SK-N-SH treated with all-trans-retinoic acid at 6 μM for 48 hours (cell line): ENCODE measurements around the gene NBAS.

Experiments used
- ARNTL ChIP-seq: fragments of 450-650 bp; formaldehyde crosslinking; IDR thresholded peaks from 2 replicates; pipeline ENCODE4 v1.5.0; 2020; ENCODE audit warnings: low read depth, mild to moderate bottlenecking, moderate library complexity, borderline replicate concordance
- CREB5 ChIP-seq: fragments of 250-450 bp; sonication (Bioruptor Pico); IDR thresholded peaks from 2 replicates; pipeline ENCODE4 v1.5.1; 2020; ENCODE audit warnings: low read depth, mild to moderate bottlenecking, moderate library complexity
- CSDC2 ChIP-seq: fragments of 250-450 bp; sonication (Bioruptor Pico); IDR thresholded peaks from 2 replicates; pipeline ENCODE4 v1.5.0; 2020; ENCODE audit warnings: mild to moderate bottlenecking, moderate library complexity
- ESRRG ChIP-seq: fragments of 250-450 bp; sonication (Bioruptor Pico); IDR thresholded peaks from 2 replicates; pipeline ENCODE4 v1.6.1; 2021; ENCODE audit warnings: mild to moderate bottlenecking
- PATZ1 ChIP-seq: fragments of 250-450 bp; sonication (Bioruptor Pico); IDR thresholded peaks from 2 replicates; pipeline ENCODE4 v1.8.0; 2020; ENCODE audit warnings: mild to moderate bottlenecking, moderate library complexity, borderline replicate concordance
- POU6F1 ChIP-seq: fragments of 250-450 bp; sonication (Bioruptor Pico); IDR thresholded peaks from 2 replicates; pipeline ENCODE4 v1.8.0; 2021; ENCODE audit warnings: low read depth, mild to moderate bottlenecking, moderate library complexity, borderline replicate concordance
- RARB ChIP-seq: fragments of 250-450 bp; sonication (Bioruptor Pico); IDR thresholded peaks from 2 replicates; pipeline ENCODE4 v1.8.0; 2021; ENCODE audit warnings: mild to moderate bottlenecking, moderate library complexity
- SNAI2 ChIP-seq: fragments of 250-450 bp; sonication (Bioruptor Pico); IDR thresholded peaks from 2 replicates; pipeline ENCODE4 v1.5.0; 2020; ENCODE audit warnings: mild to moderate bottlenecking, moderate library complexity
- TSHZ2 ChIP-seq: fragments of 250-450 bp; sonication (Bioruptor Pico); IDR thresholded peaks from 2 replicates; pipeline ENCODE4 v1.5.0; 2020; ENCODE audit warnings: mild to moderate bottlenecking, moderate library complexity
- ZC3H10 ChIP-seq: fragments of 250-450 bp; sonication (Bioruptor Pico); IDR thresholded peaks from 2 replicates; pipeline ENCODE4 v1.5.1; 2021; ENCODE audit warnings: mild to moderate bottlenecking, moderate library complexity
- ZFP3 ChIP-seq: fragments of 250-450 bp; sonication (Bioruptor Pico); IDR thresholded peaks from 2 replicates; pipeline ENCODE4 v1.5.0; 2020; ENCODE audit warnings: mild to moderate bottlenecking, moderate library complexity
- ZFP30 ChIP-seq: fragments of 450-650 bp; formaldehyde crosslinking; IDR thresholded peaks from 2 replicates; pipeline ENCODE4 v1.5.0; 2022; ENCODE audit warnings: mild to moderate bottlenecking, moderate library complexity
- ZNF70 ChIP-seq: fragments of 450-650 bp; formaldehyde crosslinking; IDR thresholded peaks from 2 replicates; pipeline ENCODE4 v1.5.0; 2020; ENCODE audit warnings: mild to moderate bottlenecking, moderate library complexity

- TF ChIP-seq ZFP3 (CRISPR knock-in tag) (no peak), ARNTL (CRISPR knock-in tag) (no peak), ZNF70 (CRISPR knock-in tag) (no peak), RARB (CRISPR knock-in tag) (no peak), SNAI2 (CRISPR knock-in tag) (no peak), PATZ1 (CRISPR knock-in tag) (no peak), CSDC2 (CRISPR knock-in tag) (no peak), ZFP30 (CRISPR knock-in tag) (no peak), ESRRG (no peak), CREB5 (CRISPR knock-in tag) (no peak), ZC3H10 (CRISPR knock-in tag) (no peak), TSHZ2 (no peak), POU6F1 (CRISPR knock-in tag) (no peak)
Measured at GRCh38 chr2:15560140-15560987, 770 bp downstream of the NBAS start.
